ENCODE data around the gene CLEC16A. TPM values are rescaled to one million over a fixed set of nuclear protein-coding genes. Genes with fewer than 3 reads are reported as not detected.

The CLEC16A gene
- total RNA-seq: 13.3 and 25.6 TPM in 2 replicates

GRCh38 chr16:10944249-10945064 lies at the start of gene CLEC16A:
Gene CLEC16A, plus strand, starts transcription at chr16:10944564. Its CDS starts 154 bp downstream, at chr16:10944718.

GRCh38 chr16:10942352-10943063 lies 1.9 kb upstream of the CLEC16A start, which contains the start of gene DEXI:
Gene DEXI, minus strand, starts transcription at chr16:10942468. Its CDS starts 463 bp downstream, at chr16:10942005.

Other genes starting within 250 kb of the CLEC16A start
- gene TEKT5, start 249.6 kb upstream of the CLEC16A start, total RNA-seq: 0.14 and 0.34 TPM in 2 replicates
- gene NUBP1, start 200.7 kb upstream of the CLEC16A start, total RNA-seq: 12.9 and 14.0 TPM in 2 replicates
- gene TVP23A, start 125.8 kb upstream of the CLEC16A start, total RNA-seq: not detected in 2 replicates
- under 0.01 and 0.64 TPM in 2 replicates for gene CIITA, start 67.4 kb upstream of the CLEC16A start, total RNA-seq
- gene DEXI, start 2.1 kb upstream of the CLEC16A start, total RNA-seq: 39.6 and 50.3 TPM in 2 replicates

Data from nasal cavity respiratory epithelium epithelial cell of viscerocranial mucosa (primary cell).